ENCODE results near the gene PIP5K1B. TPM values are rescaled to one million over a fixed set of nuclear protein-coding genes. Genes with fewer than 3 reads are reported as not detected.

PIP5K1B gene
- polyA plus RNA-seq, 1 donor (not counting 4 experiments of a cell fraction or from before 2014, with no cell fraction given) = not detected

- H3K79me2 ChIP-seq (ENCODE audit: control insufficient read depth, insufficient read depth, low read length) = no peaks in the 10 kb centered on the region
- H3K27me3 ChIP-seq (ENCODE audit: control insufficient read depth, extremely low read depth, insufficient read depth, low read length) = no peaks in the 10 kb centered on the region
- TF ChIP-seq EZH2 (IDR thresholded peaks at IDR 0.05; ENCODE audit: low read length) (no peak), CTCF (optimal IDR thresholded peaks at IDR 0.05 in 1 of 3, IDR thresholded peaks at IDR 0.05 in 1 of 3, conservative IDR thresholded peaks at IDR 0.05 in 1 of 3; ENCODE audit: extremely low read depth in 1 of 3, insufficient read depth in 2 of 3, low read length in 3 of 3) (no peak)
- no peaks in the 10 kb centered on the region for H3K4me1 ChIP-seq (ENCODE audit: control insufficient read depth, extremely low read depth, insufficient read depth, low read length)
- H3K36me3 ChIP-seq (ENCODE audit: control insufficient read depth in 2 of 2, extremely low read depth in 1 of 2, insufficient read depth in 2 of 2, low read length in 2 of 2) = no peaks in the 10 kb centered on the region
- H3K9me1 ChIP-seq (ENCODE audit: control insufficient read depth, extremely low read depth, insufficient read depth, low read length) = no peaks in the 10 kb centered on the region
- no peaks in the 10 kb centered on the region for H4K20me1 ChIP-seq (ENCODE audit: control insufficient read depth, extremely low read depth, insufficient read depth, low read length)
- no peak overlapping the region for H3K9ac ChIP-seq (ENCODE audit: control insufficient read depth, extremely low read depth, insufficient read depth, low read length)
- DNase-seq (ENCODE audit: low read depth, low spot score) (no peak), FAIRE-seq (no peak)
- no peaks in the 10 kb centered on the region for H3K9me3 ChIP-seq (ENCODE audit: control insufficient read depth, low read depth, low read length)
- H3K4me2 ChIP-seq (ENCODE audit: control insufficient read depth, extremely low read depth, insufficient read depth, low read depth, low read length) = no peak overlapping the region
- dilution Hi-C loops (cut with MboI; ENCODE audit: extremely low pct_ligation_motif_present, low sequenced_read_pairs) = no loop called here
- no peak overlapping the region for H3K4me3 ChIP-seq (ENCODE audit: control insufficient read depth in 2 of 3, extremely low read depth in 1 of 3, insufficient read depth in 2 of 3, low read depth in 1 of 3, low read length in 3 of 3)
- no peak overlapping the region for H3K27ac ChIP-seq (ENCODE audit: control insufficient read depth, insufficient read depth, low read length)
- H2AFZ ChIP-seq (ENCODE audit: control insufficient read depth, low read length) = no peak overlapping the region
Observed at GRCh38 chr9:68763104-68763503, 58.1 kb downstream of the PIP5K1B start.

- no peaks in the 10 kb centered on the region for H3K4me1 ChIP-seq (ENCODE audit: control insufficient read depth, extremely low read depth, insufficient read depth, low read length)
- H3K36me3 ChIP-seq (ENCODE audit: control insufficient read depth in 2 of 2, extremely low read depth in 1 of 2, insufficient read depth in 2 of 2, low read length in 2 of 2) = no peaks in the 10 kb centered on the region
- H3K27me3 ChIP-seq (ENCODE audit: control insufficient read depth, extremely low read depth, insufficient read depth, low read length) = no peaks in the 10 kb centered on the region
- H3K79me2 ChIP-seq (ENCODE audit: control insufficient read depth, insufficient read depth, low read length) = no peaks in the 10 kb centered on the region
- DNase-seq (ENCODE audit: low read depth, low spot score) = no peak
- H3K9ac ChIP-seq (ENCODE audit: control insufficient read depth, extremely low read depth, insufficient read depth, low read length) = no peak overlapping the region
- H3K4me3 ChIP-seq (ENCODE audit: control insufficient read depth in 2 of 3, extremely low read depth in 1 of 3, insufficient read depth in 2 of 3, low read depth in 1 of 3, low read length in 3 of 3) = no peak overlapping the region
- H3K27ac ChIP-seq (ENCODE audit: control insufficient read depth, insufficient read depth, low read length) = no peak overlapping the region
- dilution Hi-C loops (cut with MboI; ENCODE audit: extremely low pct_ligation_motif_present, low sequenced_read_pairs) = no loop called here
- H2AFZ ChIP-seq (ENCODE audit: control insufficient read depth, low read length) = no peak overlapping the region
- no peaks in the 10 kb centered on the region for H3K9me1 ChIP-seq (ENCODE audit: control insufficient read depth, extremely low read depth, insufficient read depth, low read length)
- no peak for FAIRE-seq
- H3K9me3 ChIP-seq (ENCODE audit: control insufficient read depth, low read depth, low read length) = no peaks in the 10 kb centered on the region
- no peak overlapping the region for H3K4me2 ChIP-seq (ENCODE audit: control insufficient read depth, extremely low read depth, insufficient read depth, low read depth, low read length)
- no peak for TF ChIP-seq EZH2 (IDR thresholded peaks at IDR 0.05; ENCODE audit: low read length)
- TF ChIP-seq CTCF (optimal IDR thresholded peaks at IDR 0.05 in 1 of 3, IDR thresholded peaks at IDR 0.05 in 1 of 3, conservative IDR thresholded peaks at IDR 0.05 in 1 of 3; ENCODE audit: extremely low read depth in 1 of 3, insufficient read depth in 2 of 3, low read length in 3 of 3) = no peak
- H4K20me1 ChIP-seq (ENCODE audit: control insufficient read depth, extremely low read depth, insufficient read depth, low read length) = no peaks in the 10 kb centered on the region
Observed at GRCh38 chr9:68768619-68769018, 63.6 kb downstream of the PIP5K1B start.
